ENCODE data around the gene TCERG1L. TPM values are rescaled to one million over a fixed set of nuclear protein-coding genes. Genes with fewer than 3 reads are reported as not detected.

The TCERG1L gene
- total RNA-seq, 1 experiment from 2014 or later: not detected

GRCh38 chr10:131214521-131215244 is 96.8 kb downstream of the TCERG1L start:
- no peak overlapping the region for H3K4me3 ChIP-seq (ENCODE audit: low read depth in 2 of 2, low read length in 2 of 2)
- H3K27ac ChIP-seq (ENCODE audit: low read length): no peak overlapping the region
- no peaks in the 10 kb centered on the region for H3K4me1 ChIP-seq (ENCODE audit: control insufficient read depth, insufficient read depth, low read length)
- BruUV-seq (replicated peaks): no TSS peak
- POLR2A ChIA-PET: no interaction called here
- in situ Hi-C loops (cut with HindIII; ENCODE audit: low pct_unique_long_range_greater_than_20kb, low sequenced_read_pairs) (no loop called here), intact Hi-C loops (cut with micrococcal nuclease; ENCODE audit: unreplicated experiment) (no loop called here)
- peaks cover 6% of the 10 kb centered on the region; the same call in 1 of the 2 replicates for H3K27me3 ChIP-seq (ENCODE audit: control insufficient read depth, insufficient read depth, low read length)
- H3K36me3 ChIP-seq (ENCODE audit: control insufficient read depth, insufficient read depth, low read length): no peaks in the 10 kb centered on the region
- DNase-seq (ENCODE audit: low read depth, low spot score) (no peak), ATAC-seq (no peak)
- CTCF ChIA-PET: no interaction called here
- H3K9me3 ChIP-seq (ENCODE audit: control insufficient read depth, insufficient read depth, low read depth, low read length): no peaks in the 10 kb centered on the region
- TF ChIP-seq TCF7L2 (IDR thresholded peaks at IDR 0.05; ENCODE audit: low read depth, low read length) (no peak), SIN3A (IDR thresholded peaks at IDR 0.05; ENCODE audit: borderline replicate concordance, insufficient read depth, low read depth, low read length) (no peak), CTCF (IDR thresholded peaks at IDR 0.05) (no peak), REST (IDR thresholded peaks at IDR 0.05; ENCODE audit: insufficient read depth in 1 of 2, low read depth in 2 of 2, low read length in 1 of 2) (no peak)

- CTCF ChIA-PET: no interaction called here
- ATAC-seq (peak; percentile 19; the same call in 1 of the 2 replicates), DNase-seq (ENCODE audit: low read depth, low spot score) (no peak)
- TF ChIP-seq SIN3A (IDR thresholded peaks at IDR 0.05; ENCODE audit: borderline replicate concordance, insufficient read depth, low read depth, low read length) (no peak), TCF7L2 (IDR thresholded peaks at IDR 0.05; ENCODE audit: low read depth, low read length) (no peak), CTCF (IDR thresholded peaks at IDR 0.05) (no peak), POLR2AphosphoS5 (IDR thresholded peaks at IDR 0.05; ENCODE audit: low read depth, low read length) (no peak), REST (IDR thresholded peaks at IDR 0.05; ENCODE audit: insufficient read depth in 1 of 2, low read depth in 2 of 2, low read length in 1 of 2) (no peak)
- in situ Hi-C loops (cut with HindIII; ENCODE audit: low pct_unique_long_range_greater_than_20kb, low sequenced_read_pairs): no loop called here
- Histone ChIP-seq H3K4me3 (ENCODE audit: low read depth in 2 of 2, low read length in 2 of 2) (no peak overlapping the region), H3K4me1 (ENCODE audit: control insufficient read depth, insufficient read depth, low read length) (no peaks in the 10 kb centered on the region), H3K36me3 (ENCODE audit: control insufficient read depth, insufficient read depth, low read length) (no peaks in the 10 kb centered on the region), H3K27ac (ENCODE audit: low read length) (no peak overlapping the region), H3K27me3 (ENCODE audit: control insufficient read depth, insufficient read depth, low read length) (peaks cover 6% of the 10 kb centered on the region), H3K9me3 (ENCODE audit: control insufficient read depth, insufficient read depth, low read depth, low read length) (no peaks in the 10 kb centered on the region)
- intact Hi-C loops (cut with micrococcal nuclease; ENCODE audit: unreplicated experiment): no loop called here
- POLR2A ChIA-PET: no interaction called here
- no TSS peak for BruUV-seq (replicated peaks)
Measured at GRCh38 chr10:131213741-131214505, 97.6 kb downstream of the TCERG1L start.

Data from Panc1 (cell line).